Ovary (tissue), 9 donors: Measurements from ENCODE around the gene FRY. TPM values are rescaled to one million over a fixed set of nuclear protein-coding genes. Genes with fewer than 3 reads are reported as not detected.
"Not testable (repeated sequence)": the region's sequence is repeated elsewhere in the genome, so short reads cannot be mapped to it uniquely, and the experiment has no call there.

Experiments
- DNase-seq, 5 donors: peaks; one replicate each; pipeline ENCODE4 v3.0.0-alpha.2; 2019 to 2020
- H3K27ac ChIP-seq, 2 donors: fragments of 200-600 bp; one replicate each; pipeline versions ENCODE4 v1.5.1 to v1.8.0; 2019 to 2022
- H3K27me3 ChIP-seq: fragments of 200-600 bp; one replicate; pipeline ENCODE4 v1.8.0; 2022
- H3K36me3 ChIP-seq: fragments of 200-600 bp; sonication (generic); one replicate; pipeline ENCODE4 v1.5.1; 2019
- H3K4me1 ChIP-seq: one replicate; pipeline ENCODE4 v1.8.1; 2013; ENCODE audit warnings: mild to moderate bottlenecking, moderate library complexity; ENCODE audit not compliant: insufficient read depth
- H3K4me3 ChIP-seq: fragments of 200-600 bp; sonication (generic); one replicate; pipeline ENCODE4 v1.5.1; 2017
- H3K9me3 ChIP-seq, 2 donors: fragments of 200-600 bp in 1 of 2; sonication (generic) in 1 of 2; one replicate each; pipeline versions ENCODE4 v1.5.1 to v1.8.1; 2013 to 2019; ENCODE audit warnings: mild to moderate bottlenecking in 1 of 2, moderate library complexity in 1 of 2
- EP300 ChIP-seq: sonication (generic); formaldehyde crosslinking; IDR thresholded peaks from one replicate; pipeline ENCODE4 v1.6.1; 2017; ENCODE audit warnings: antibody characterized with exemption
- POLR2A ChIP-seq: fragments of 450-650 bp; IDR thresholded peaks from one replicate; pipeline ENCODE4 v1.6.1; 2017; ENCODE audit warnings: antibody characterized with exemption, mild to moderate bottlenecking, moderate library complexity
- WGBS, 3 donors: extraction: QIAGEN DNeasy Blood & Tissue Kit in 1 of 3; methylation state at CpG; one replicate each; pipeline versions ENCODE4 v1.1.5 to v1.1.7; 2013 to 2017; 5-methylcytosine and 5-hydroxymethylcytosine counted together
- intact Hi-C, 4 donors: fragments of 100-400 bp; cut with DNase I; formaldehyde crosslinking; loops; one replicate each; pipeline versions ENCODE4 v1.11.0 to v1.15.1; 2022 to 2023
- polyA plus RNA-seq, 2 donors: library from polyadenylated mRNA; stranded (reverse); fragments of 200-250 nt in 1 of 2; fragments of 350-450 nt in 1 of 2; fragmentation: Illumina TruSeq in 1 of 2; extraction: RNeasy Lipid Tissue Mini Kit (QIAGEN cat#74804) in 1 of 2; gene quantifications; one replicate each; pipeline ENCODE4 v1.2.3, GENCODE V29; 2013 to 2014
- total RNA-seq, 7 donors: library from RNA; depleted of rRNA in 2 of 7; stranded (reverse); fragments of >200 nt in 2 of 7; fragmentation: NEBNext Ultra II Directional in 3 of 7; extraction: Animal tissue kit (Norgen Biotek cat#: 25700) in 3 of 7; gene quantifications; one replicate each; pipeline versions ENCODE4 v1.1.0 to v1.2.4, GENCODE V29; 2016 to 2023
- TF ChIP-seq, protein P1 (sequence below), 3 donors: fragments of 450-650 bp in 2 of 3; fragments of 200-600 bp in 1 of 3; IDR thresholded peaks; one replicate each; pipeline versions ENCODE4 v1.5.1 to v1.8.0; 2016 to 2022; ENCODE audit warnings: antibody characterized with exemption in 3 of 3, mild to moderate bottlenecking in 1 of 3
- donor health status: DM: no; HTN: no; CAD: no; lungs with moderate emphysema.
- donor health status: DM: no; HTN: no; CAD: no.
- donor health status: Bipolar disorder and iron deficiency.
- donor health status: DM: yes; HTN: yes; CAD: no.
- donor health status: DM: no; HTN: no; CAD: no.
- donor health status: DM: yes; HTN: yes; CAD: no.

FRY gene
- total and polyA plus RNA-seq, 9 donors, result 11.6 to 36.7 (median 19.4) TPM

DNA sequence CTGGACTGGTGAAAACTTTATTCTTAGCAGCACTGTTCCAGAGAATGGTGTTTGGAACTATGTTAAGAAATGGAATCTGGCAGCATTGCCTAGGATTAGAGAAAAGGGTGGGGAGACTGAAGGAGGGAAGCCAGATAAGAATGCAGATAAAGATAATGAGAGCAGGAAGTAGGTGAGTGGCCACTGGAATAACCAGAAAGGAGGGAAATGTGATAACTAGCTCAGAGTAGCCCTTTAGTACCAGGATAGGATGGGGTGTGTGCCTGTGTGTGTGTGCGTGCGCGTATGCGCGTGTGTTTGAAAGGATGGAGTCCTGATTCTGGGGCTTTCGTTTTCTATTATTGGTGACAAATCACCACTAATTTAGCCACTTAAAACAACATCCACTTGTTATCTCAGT is 33.4 kb upstream of the FRY start:
- 75 to 92% (median 88%) methylated on average over 6 of the region's 6 CpGs for WGBS, 3 donors
- intact Hi-C loops, result loop anchor here in 1 of 4 donors (10.0 kb wide), 1 partner anchor 83 kb away; no protein-coding TSS in a partner anchor
- H3K27me3 ChIP-seq, result no peaks in the 10 kb centered on the region
- H3K9me3 ChIP-seq, result no peaks in the 10 kb centered on the region
- H3K27ac ChIP-seq, result no peak overlapping the region
- DNase-seq, result no peak
- no peaks in the 10 kb centered on the region for H3K36me3 ChIP-seq
- no peaks in the 10 kb centered on the region for H3K4me1 ChIP-seq
- H3K4me3 ChIP-seq, result no peak overlapping the region
- TF ChIP-seq, protein P1, sequence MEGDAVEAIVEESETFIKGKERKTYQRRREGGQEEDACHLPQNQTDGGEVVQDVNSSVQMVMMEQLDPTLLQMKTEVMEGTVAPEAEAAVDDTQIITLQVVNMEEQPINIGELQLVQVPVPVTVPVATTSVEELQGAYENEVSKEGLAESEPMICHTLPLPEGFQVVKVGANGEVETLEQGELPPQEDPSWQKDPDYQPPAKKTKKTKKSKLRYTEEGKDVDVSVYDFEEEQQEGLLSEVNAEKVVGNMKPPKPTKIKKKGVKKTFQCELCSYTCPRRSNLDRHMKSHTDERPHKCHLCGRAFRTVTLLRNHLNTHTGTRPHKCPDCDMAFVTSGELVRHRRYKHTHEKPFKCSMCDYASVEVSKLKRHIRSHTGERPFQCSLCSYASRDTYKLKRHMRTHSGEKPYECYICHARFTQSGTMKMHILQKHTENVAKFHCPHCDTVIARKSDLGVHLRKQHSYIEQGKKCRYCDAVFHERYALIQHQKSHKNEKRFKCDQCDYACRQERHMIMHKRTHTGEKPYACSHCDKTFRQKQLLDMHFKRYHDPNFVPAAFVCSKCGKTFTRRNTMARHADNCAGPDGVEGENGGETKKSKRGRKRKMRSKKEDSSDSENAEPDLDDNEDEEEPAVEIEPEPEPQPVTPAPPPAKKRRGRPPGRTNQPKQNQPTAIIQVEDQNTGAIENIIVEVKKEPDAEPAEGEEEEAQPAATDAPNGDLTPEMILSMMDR (IDR thresholded peaks at IDR 0.05), result no peak
- no peak for TF ChIP-seq POLR2A
- TF ChIP-seq EP300, result no peak

- 60 to 91% (median 89%) methylated on average over 4 to 6 of the region's 7 CpGs for WGBS, 3 donors
Observed at GRCh38 chr13:32000754-32001153, 30.8 kb upstream of the FRY start.

GRCh38 chr13:32001154-32001768 is 30.3 kb upstream of the FRY start:
- no peaks in the 10 kb centered on the region for H3K27me3 ChIP-seq
- no peak overlapping the region for H3K27ac ChIP-seq
- H3K4me1 ChIP-seq, result no peaks in the 10 kb centered on the region
- H3K4me3 ChIP-seq, result no peak overlapping the region
- DNase-seq, result no peak
- TF ChIP-seq EP300, result no peak
- TF ChIP-seq, protein P1 (IDR thresholded peaks at IDR 0.05), result no peak
- no peak for TF ChIP-seq POLR2A
- 67 to 77% (median 77%) methylated on average over 1 of the region's 1 CpG for WGBS, 3 donors
- intact Hi-C loops, result no loop called here
- H3K36me3 ChIP-seq, result no peaks in the 10 kb centered on the region
- H3K9me3 ChIP-seq, result no peaks in the 10 kb centered on the region

More at GRCh38 chr13:32000754-32001153, 30.8 kb upstream of the FRY start:
- intact Hi-C loops, H3K4me3 ChIP-seq, H3K4me1 ChIP-seq, DNase-seq, H3K27me3 ChIP-seq, H3K27ac ChIP-seq, H3K36me3 ChIP-seq, H3K9me3 ChIP-seq: not testable (repeated sequence)

DNA sequence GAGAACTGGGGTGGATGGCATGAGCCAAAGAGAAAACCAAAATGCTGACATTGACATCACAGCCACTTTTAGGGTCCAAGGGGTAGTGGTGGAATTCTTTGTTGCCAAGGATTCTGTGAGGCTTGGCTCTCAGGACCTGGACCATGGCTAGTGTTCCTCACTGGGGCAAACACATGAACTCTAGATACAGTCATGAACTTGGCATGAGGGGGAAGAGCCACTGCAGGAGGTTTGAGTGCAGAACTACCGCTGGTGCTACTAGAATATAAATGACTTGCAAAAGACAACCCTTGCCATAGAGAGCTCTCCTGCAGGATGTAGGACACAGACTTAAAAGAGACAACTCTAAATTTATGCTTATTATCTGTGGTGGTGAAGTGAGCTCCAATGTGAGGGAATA is 29.8 kb upstream of the FRY start:
- no peaks in the 10 kb centered on the region for H3K36me3 ChIP-seq
- H3K27ac ChIP-seq, result no peak overlapping the region
- TF ChIP-seq EP300 (no peak), POLR2A (no peak)
- TF ChIP-seq, protein P1 (IDR thresholded peaks at IDR 0.05), result no peak
- no peaks in the 10 kb centered on the region for H3K9me3 ChIP-seq
- H3K4me3 ChIP-seq, result no peak overlapping the region
- intact Hi-C loops, result no loop called here
- H3K4me1 ChIP-seq, result no peaks in the 10 kb centered on the region
- H3K27me3 ChIP-seq, result no peaks in the 10 kb centered on the region
- WGBS, 3 donors, result 92 to 98% (median 95%) methylated on average over 1 of the region's 1 CpG
- DNase-seq, result no peak

DNA sequence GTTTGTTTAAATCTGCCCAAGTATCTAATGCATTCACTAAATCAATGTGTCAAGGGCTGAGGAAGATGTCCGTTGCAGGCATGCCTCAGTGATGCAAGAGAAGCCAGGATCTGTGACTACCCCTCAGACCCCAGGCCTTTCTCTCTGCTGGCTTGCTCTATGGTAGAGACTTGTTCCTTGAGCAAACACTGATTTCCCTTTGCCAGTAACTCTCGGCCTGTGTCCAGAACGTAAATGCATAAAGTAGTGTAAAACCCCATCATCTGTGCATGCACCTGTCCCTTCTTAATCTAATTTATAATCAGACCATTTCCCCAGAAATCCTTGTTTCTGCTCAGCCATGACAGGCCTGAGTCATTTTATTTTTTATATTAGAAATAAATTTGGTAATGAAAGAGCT is 28.7 kb upstream of the FRY start:
- TF ChIP-seq POLR2A (no peak), EP300 (no peak)
- TF ChIP-seq, protein P1 (IDR thresholded peaks at IDR 0.05), result no peak
- no peak overlapping the region for H3K27ac ChIP-seq
- no peaks in the 10 kb centered on the region for H3K4me1 ChIP-seq
- no peaks in the 10 kb centered on the region for H3K27me3 ChIP-seq
- 84 to 87% (median 86%) methylated on average over 3 of the region's 3 CpGs for WGBS, 3 donors
- no peaks in the 10 kb centered on the region for H3K36me3 ChIP-seq
- no peaks in the 10 kb centered on the region for H3K9me3 ChIP-seq
- no peak overlapping the region for H3K4me3 ChIP-seq
- DNase-seq, result no peak
- intact Hi-C loops, result no loop called here
